RWPE2 (cell line): ENCODE data around the gene SH3PXD2A.

ENCODE experiments used
- ATAC-seq: fragments of 200-7000 bp; cut with Tn5 transposase; 3 replicates; pipeline ENCODE4 v1.9.1; 2021; ENCODE audit warnings: low read depth
- DNase-seq: peaks from one replicate; pipeline ENCODE4 v3.0.0-alpha.2; 2020; ENCODE audit warnings: low spot score
- H3K27ac ChIP-seq: fragments of 450-650 bp; 2 replicates; pipeline ENCODE4 v1.5.1; 2017; ENCODE audit warnings: mild to moderate bottlenecking; ENCODE audit not compliant: poor library complexity, severe bottlenecking
- H3K27me3 ChIP-seq: fragments of 250-450 bp; sonication (Bioruptor Pico); 2 replicates; pipeline ENCODE4 v1.5.1; 2021; ENCODE audit warnings: mild to moderate bottlenecking, moderate library complexity; ENCODE audit not compliant: insufficient read depth, poor library complexity, severe bottlenecking
- H3K36me3 ChIP-seq: fragments of 250-450 bp; sonication (Bioruptor Pico); 2 replicates; pipeline ENCODE4 v1.5.1; 2020; ENCODE audit warnings: low read depth, mild to moderate bottlenecking, moderate library complexity
- H3K4me1 ChIP-seq: fragments of 250-450 bp; sonication (Bioruptor Pico); 2 replicates; pipeline ENCODE4 v1.5.1; 2021; ENCODE audit warnings: mild to moderate bottlenecking, moderate library complexity; ENCODE audit not compliant: insufficient read depth, poor library complexity, severe bottlenecking
- H3K4me3 ChIP-seq: fragments of 250-450 bp; sonication (Bioruptor Pico); 2 replicates; pipeline ENCODE4 v1.5.1; 2021; ENCODE audit warnings: mild to moderate bottlenecking, moderate library complexity; ENCODE audit not compliant: severe bottlenecking
- H3K9me3 ChIP-seq: fragments of 250-450 bp; sonication (Bioruptor Pico); 2 replicates; pipeline ENCODE4 v1.5.1; 2021; ENCODE audit warnings: mild to moderate bottlenecking, moderate library complexity; ENCODE audit not compliant: severe bottlenecking
- TF ChIP-seq, protein P1 (sequence below): fragments of 450-650 bp; IDR thresholded peaks from one replicate; pipeline ENCODE4 v1.5.1; 2017; ENCODE audit warnings: mild to moderate bottlenecking, moderate library complexity; ENCODE audit not compliant: poor library complexity, severe bottlenecking

The SH3PXD2A gene

GRCh38 chr10:103552856-103553742 lies 302.3 kb downstream of the SH3PXD2A start:
- Histone ChIP-seq H3K4me1 (no peaks in the 10 kb centered on the region), H3K27me3 (no peaks in the 10 kb centered on the region), H3K36me3 (no peaks in the 10 kb centered on the region), H3K9me3 (no peaks in the 10 kb centered on the region), H3K27ac (no peak overlapping the region), H3K4me3 (no peak overlapping the region)
- DNase-seq (no peak), ATAC-seq (no peak)
- TF ChIP-seq, protein P1, sequence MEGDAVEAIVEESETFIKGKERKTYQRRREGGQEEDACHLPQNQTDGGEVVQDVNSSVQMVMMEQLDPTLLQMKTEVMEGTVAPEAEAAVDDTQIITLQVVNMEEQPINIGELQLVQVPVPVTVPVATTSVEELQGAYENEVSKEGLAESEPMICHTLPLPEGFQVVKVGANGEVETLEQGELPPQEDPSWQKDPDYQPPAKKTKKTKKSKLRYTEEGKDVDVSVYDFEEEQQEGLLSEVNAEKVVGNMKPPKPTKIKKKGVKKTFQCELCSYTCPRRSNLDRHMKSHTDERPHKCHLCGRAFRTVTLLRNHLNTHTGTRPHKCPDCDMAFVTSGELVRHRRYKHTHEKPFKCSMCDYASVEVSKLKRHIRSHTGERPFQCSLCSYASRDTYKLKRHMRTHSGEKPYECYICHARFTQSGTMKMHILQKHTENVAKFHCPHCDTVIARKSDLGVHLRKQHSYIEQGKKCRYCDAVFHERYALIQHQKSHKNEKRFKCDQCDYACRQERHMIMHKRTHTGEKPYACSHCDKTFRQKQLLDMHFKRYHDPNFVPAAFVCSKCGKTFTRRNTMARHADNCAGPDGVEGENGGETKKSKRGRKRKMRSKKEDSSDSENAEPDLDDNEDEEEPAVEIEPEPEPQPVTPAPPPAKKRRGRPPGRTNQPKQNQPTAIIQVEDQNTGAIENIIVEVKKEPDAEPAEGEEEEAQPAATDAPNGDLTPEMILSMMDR, result no peak

GRCh38 chr10:103551619-103552602 lies 303.5 kb downstream of the SH3PXD2A start:
- no peak overlapping the region for H3K27ac ChIP-seq
- H3K4me1 ChIP-seq, result no peaks in the 10 kb centered on the region
- H3K4me3 ChIP-seq, result no peak overlapping the region
- no peak for DNase-seq
- H3K27me3 ChIP-seq, result no peaks in the 10 kb centered on the region
- no peaks in the 10 kb centered on the region for H3K36me3 ChIP-seq
- ATAC-seq, result no peak
- TF ChIP-seq, protein P1, result no peak
- no peaks in the 10 kb centered on the region for H3K9me3 ChIP-seq

- no peak overlapping the region for H3K27ac ChIP-seq
- no peaks in the 10 kb centered on the region for H3K27me3 ChIP-seq
- H3K9me3 ChIP-seq, result no peaks in the 10 kb centered on the region
- H3K4me1 ChIP-seq, result no peaks in the 10 kb centered on the region
- no peaks in the 10 kb centered on the region for H3K36me3 ChIP-seq
- H3K4me3 ChIP-seq, result no peak overlapping the region
- TF ChIP-seq, protein P1, result no peak
- no peak for DNase-seq
- ATAC-seq, result no peak
Observed at GRCh38 chr10:103550229-103550628, 305.1 kb downstream of the SH3PXD2A start.

DNA sequence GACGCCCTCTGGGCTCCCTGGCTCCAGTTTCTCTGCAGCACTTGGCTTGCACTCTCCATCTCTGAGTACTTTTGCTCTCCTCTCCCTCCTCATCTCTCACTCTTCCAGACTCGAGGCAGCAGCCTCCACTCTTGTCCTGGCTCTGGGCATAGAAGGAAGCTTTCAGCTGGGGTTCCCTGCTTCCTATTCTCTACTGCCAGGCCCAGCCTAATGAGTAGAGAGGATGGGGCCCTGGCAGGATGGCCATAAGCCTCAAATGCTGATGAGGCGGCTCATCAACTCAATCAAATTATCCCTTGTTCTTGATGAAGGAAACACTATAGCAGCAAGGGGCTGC lies 306.1 kb downstream of the SH3PXD2A start:
- TF ChIP-seq, protein P1, result no peak
- Histone ChIP-seq H3K27me3 (no peaks in the 10 kb centered on the region), H3K36me3 (no peaks in the 10 kb centered on the region), H3K4me3 (no peak overlapping the region), H3K4me1 (no peaks in the 10 kb centered on the region), H3K27ac (no peak overlapping the region), H3K9me3 (no peaks in the 10 kb centered on the region)
- DNase-seq, result no peak
- no peak for ATAC-seq
